Lung microvascular endothelial cell (primary cell): ENCODE results near the gene DIO3. TPM values are rescaled to one million over a fixed set of nuclear protein-coding genes. Genes with fewer than 3 reads are reported as not detected.

Experiments
- DNase-seq, 2 donors: peaks; one replicate each; pipeline versions ENCODE4 v3.0.0 to v3.0.0-alpha.2; 2010; ENCODE audit warnings: low read depth in 2 of 2
- total RNA-seq: library from RNA; depleted of rRNA; stranded (reverse); fragments of >200 nt; gene quantifications from 2 replicates; pipeline ENCODE4 v1.2.1, GENCODE V29; 2014

The DIO3 gene
- total RNA-seq, 1 donor from 2014 or later, result not detected

- no peak for DNase-seq
Observed at GRCh38 chr14:101582294-101582693, 21.0 kb downstream of the DIO3 start.

GRCh38 chr14:101583006-101583714, 21.9 kb downstream of the DIO3 start:
- no peak for DNase-seq

DNA sequence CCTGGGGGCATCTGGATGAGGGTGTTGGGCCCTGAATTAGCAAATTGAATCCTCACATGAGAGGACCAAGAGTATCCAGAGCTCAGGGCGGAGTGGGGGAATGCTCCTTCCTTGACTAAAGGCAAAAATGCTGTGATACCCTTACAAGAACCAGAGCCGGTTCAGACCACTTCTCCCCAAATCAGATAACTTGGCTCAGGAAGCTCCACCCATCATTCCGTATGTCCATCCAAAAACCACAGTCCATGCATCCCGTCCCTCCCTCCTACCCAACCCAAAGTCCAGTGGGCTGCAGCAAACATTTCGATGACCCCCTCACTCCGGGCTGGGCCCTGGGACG, 22.4 kb downstream of the DIO3 start:
- no peak for DNase-seq

GRCh38 chr14:101584055-101584859, 23.0 kb downstream of the DIO3 start:
- no peak for DNase-seq

GRCh38 chr14:101585211-101585610, 23.9 kb downstream of the DIO3 start:
- no peak for DNase-seq

- DNase-seq, result no peak
Observed at GRCh38 chr14:101586531-101587430, 25.5 kb downstream of the DIO3 start.

DNA sequence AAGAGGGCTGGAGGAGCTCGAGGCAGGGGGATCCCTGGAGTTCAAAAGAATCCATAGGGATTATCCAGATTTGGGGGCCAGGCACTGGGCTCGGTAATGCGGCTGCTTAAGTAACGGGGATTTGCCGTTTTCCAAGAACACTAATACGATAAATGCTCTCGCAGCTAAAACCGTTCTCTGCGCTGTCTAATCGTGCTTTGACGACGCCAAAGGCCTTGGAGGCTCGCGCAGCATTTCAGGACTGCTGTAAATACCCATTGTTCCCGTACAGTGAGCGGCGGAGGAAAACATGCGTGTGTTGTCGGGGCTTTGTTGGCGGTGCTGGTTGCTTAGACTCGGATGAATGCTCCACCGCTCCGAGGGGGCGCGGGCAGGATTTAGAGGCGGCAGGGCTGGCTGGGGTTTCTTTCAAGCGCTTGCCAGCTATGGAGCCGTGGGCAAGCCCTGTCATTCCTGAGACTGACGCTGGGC, 26.2 kb downstream of the DIO3 start:
- no peak for DNase-seq

- no peak for DNase-seq
Observed at GRCh38 chr14:101588286-101588975, 27.1 kb downstream of the DIO3 start.

GRCh38 chr14:101588990-101589389, 27.7 kb downstream of the DIO3 start:
- DNase-seq, result peak in 1 of 2 donors; percentile 14

DNA sequence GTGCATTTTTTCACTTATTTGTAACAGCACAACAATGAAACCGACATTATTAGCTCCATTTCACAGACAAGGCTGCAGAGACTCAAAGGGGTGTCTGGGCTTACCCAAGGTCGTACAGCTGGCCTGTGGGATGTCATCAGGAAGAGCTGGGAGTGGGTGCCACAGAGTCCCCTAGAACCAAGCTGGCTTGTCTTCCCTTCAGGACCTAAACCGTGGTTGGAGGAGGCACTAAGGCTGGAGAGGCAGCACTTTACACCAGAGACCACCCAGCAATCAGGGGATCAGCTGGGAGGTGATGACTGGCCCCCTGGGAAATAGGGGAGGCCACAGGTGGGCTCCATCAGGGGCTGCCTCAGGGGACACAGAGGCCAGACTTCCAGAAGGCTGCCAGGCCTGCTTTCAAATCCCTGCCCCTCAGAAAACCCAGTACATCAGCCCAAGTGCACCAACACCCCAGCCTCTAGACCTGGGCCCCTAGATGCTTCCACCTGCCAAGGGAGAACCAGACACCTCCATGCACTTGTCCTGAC, 28.3 kb downstream of the DIO3 start:
- DNase-seq, result no peak

GRCh38 chr14:101590062-101590461, 28.8 kb downstream of the DIO3 start:
- no peak for DNase-seq

- no peak for DNase-seq
Observed at GRCh38 chr14:101590616-101591015, 29.3 kb downstream of the DIO3 start.

DNA sequence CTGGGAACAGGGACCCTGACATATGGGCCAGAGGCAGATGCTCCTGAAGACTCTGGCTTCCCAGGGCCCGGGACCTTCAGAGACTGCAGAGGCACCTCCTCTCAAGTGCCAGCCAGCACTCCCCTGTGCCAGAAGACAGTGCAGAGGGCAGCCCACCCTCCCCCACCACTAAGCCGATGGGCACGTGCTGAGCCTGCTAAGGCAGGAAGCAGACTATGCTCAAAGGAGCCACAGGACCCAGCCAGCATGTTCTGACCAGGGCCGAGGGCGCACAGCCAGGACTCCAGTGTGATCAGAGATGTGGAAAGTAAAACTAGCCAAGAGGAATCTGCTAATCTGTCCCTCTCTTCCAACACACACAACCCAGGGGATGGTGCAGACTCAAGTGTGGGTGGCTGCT, 29.8 kb downstream of the DIO3 start:
- DNase-seq, result no peak

DNA sequence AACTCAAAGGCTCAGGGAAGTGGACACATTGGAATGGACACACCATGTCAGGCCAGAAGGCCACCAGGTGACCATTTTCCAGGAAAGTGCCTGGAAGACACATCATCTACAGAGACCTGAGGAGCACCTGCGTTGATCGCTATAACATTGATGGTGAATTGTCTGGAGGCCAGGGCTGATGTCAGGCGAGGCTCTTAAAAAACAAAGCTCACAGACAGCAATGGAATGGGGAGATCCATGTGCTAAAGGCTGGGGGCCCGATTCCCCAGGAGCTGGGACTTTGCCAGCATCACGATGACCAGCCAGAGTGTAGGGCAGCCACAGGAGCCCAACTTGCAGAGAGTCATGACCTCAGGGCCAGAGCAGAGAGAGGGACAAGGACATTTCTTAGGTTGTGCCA, 30.3 kb downstream of the DIO3 start:
- no peak for DNase-seq

- no peak for DNase-seq
Observed at GRCh38 chr14:101593411-101594238, 32.3 kb downstream of the DIO3 start.

GRCh38 chr14:101594511-101595148, 33.3 kb downstream of the DIO3 start:
- DNase-seq, result no peak

- no peak for DNase-seq
Observed at GRCh38 chr14:101595349-101595748, 34.1 kb downstream of the DIO3 start.

DNA sequence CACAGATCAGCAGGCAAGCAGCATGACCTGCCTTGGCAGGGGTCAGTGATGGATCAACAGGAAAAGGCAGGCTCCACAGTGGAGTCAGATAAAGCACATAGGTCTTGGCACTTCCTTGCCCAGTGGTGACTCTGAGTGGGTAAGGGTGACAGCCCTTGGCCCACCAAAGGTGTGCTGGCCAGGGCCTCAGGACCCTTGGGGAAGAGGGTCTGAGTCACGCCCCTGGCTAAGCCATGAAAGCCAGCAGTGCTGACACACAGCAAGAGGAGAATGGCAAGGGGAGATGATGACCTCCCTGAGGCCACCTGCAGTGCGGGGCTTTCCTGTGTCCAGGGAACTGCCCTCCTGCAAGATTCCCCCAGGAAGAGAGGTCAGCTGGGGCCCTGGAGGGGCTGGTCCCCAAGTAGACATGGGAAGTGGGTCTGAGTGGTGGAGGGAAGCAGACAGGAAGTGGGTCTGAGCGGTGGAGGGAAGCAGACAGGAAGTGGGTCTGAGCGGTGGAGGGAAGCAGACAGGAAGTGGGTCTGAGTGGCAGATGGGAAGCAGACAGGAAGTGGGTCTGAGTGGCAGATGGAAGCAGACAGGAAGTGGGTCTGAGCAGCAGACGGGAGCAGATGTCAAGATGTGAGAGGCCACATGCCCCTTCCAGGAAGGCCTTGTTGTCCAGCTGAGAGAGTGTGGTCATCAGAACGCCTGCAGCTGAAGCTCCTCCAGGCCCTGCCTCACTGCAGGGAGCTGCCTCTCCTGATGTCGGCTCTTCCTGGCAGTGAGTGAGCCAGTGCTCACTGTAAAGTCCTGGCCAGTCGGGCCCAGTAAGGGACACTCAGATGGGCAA, 34.8 kb downstream of the DIO3 start:
- DNase-seq, result no peak

- DNase-seq, result no peak
Observed at GRCh38 chr14:101596742-101597141, 35.4 kb downstream of the DIO3 start.
